Caco-2 (cell line): ENCODE measurements around the gene CEP112. TPM values are rescaled to one million over a fixed set of nuclear protein-coding genes. Genes with fewer than 3 reads are reported as not detected.

Experiments
- BruUV-seq: library from RNA; stranded (reverse); fragments of 400-500 nt; replicated peaks from 2 replicates; lab custom pipeline; 2021; lab: Mats Ljungman, UMichigan
- CTCF ChIA-PET: fragments of 300-600 bp; sonication (Branson Sonifier 250); formaldehyde crosslinking; loops from one replicate; lab custom pipeline; 2022; ENCODE audit warnings: antibody characterized with exemption; lab: Charles Lee
- POLR2A ChIA-PET: fragments of 300-600 bp; sonication (Branson Sonifier 250); formaldehyde crosslinking; loops from one replicate; lab custom pipeline; 2022; ENCODE audit warnings: antibody characterized with exemption; lab: Charles Lee
- DNase-seq, 2 experiments: peaks; one replicate each; pipeline versions ENCODE4 v3.0.0 to v3.0.0-alpha.2; 2020 to 2022
- H3K27me3 ChIP-seq: replicated peaks from 2 replicates; pipeline ENCODE4 v1.6.0; 2011; ENCODE audit warnings: low read length; ENCODE audit not compliant: control insufficient read depth, insufficient read depth
- H3K36me3 ChIP-seq: 2 replicates; pipeline ENCODE4 v1.5.1; 2011; ENCODE audit warnings: low read length; ENCODE audit not compliant: control insufficient read depth, insufficient read depth
- H3K4me1 ChIP-seq: fragments of 250-450 bp; sonication (Bioruptor Pico); 2 replicates; pipeline ENCODE4 v1.5.1; 2020; ENCODE audit warnings: mild to moderate bottlenecking
- H3K4me3 ChIP-seq: 2 replicates; pipeline ENCODE4 v1.5.1; 2011; ENCODE audit warnings: low read depth, mild to moderate bottlenecking, control low read depth, low read length
- H3K9me3 ChIP-seq: fragments of 250-450 bp; sonication (Bioruptor Pico); 2 replicates; pipeline ENCODE4 v1.5.1; 2020; ENCODE audit warnings: mild to moderate bottlenecking, moderate library complexity
- H3K27ac Mint-ChIP-seq: one replicate; pipeline ENCODE4 v1.8.0; 2022; ENCODE audit warnings: mixed read lengths; ENCODE audit not compliant: unreplicated experiment
- H3K27me3 Mint-ChIP-seq: one replicate; pipeline ENCODE4 v1.8.0; 2022; ENCODE audit warnings: mixed read lengths; ENCODE audit not compliant: insufficient read depth, unreplicated experiment
- H3K36me3 Mint-ChIP-seq: one replicate; pipeline ENCODE4 v1.8.0; 2022; ENCODE audit warnings: mild to moderate bottlenecking, mixed read lengths; ENCODE audit not compliant: insufficient read depth, unreplicated experiment
- H3K4me1 Mint-ChIP-seq: one replicate; pipeline ENCODE4 v1.8.0; 2022; ENCODE audit warnings: low read depth, mixed read lengths; ENCODE audit not compliant: unreplicated experiment
- H3K4me3 Mint-ChIP-seq: one replicate; pipeline ENCODE4 v1.8.0; 2022; ENCODE audit warnings: mild to moderate bottlenecking, moderate library complexity, mixed read lengths; ENCODE audit not compliant: unreplicated experiment
- H3K9me3 Mint-ChIP-seq: one replicate; pipeline ENCODE4 v1.8.0; 2022; ENCODE audit warnings: mixed read lengths; ENCODE audit not compliant: unreplicated experiment
- CTCF ChIP-seq, 2 experiments: fragments of 200-600 bp in 1 of 2; IDR thresholded peaks; 1 replicate in 1 of 2; 2 replicates in 1 of 2; pipeline versions ENCODE4 v1.5.1 to v1.8.0; 2011 to 2022; ENCODE audit warnings: antibody characterized with exemption in 1 of 2, control low read depth in 1 of 2, inconsistent platforms in 1 of 2, low read depth in 1 of 2, low read length in 1 of 2, mild to moderate bottlenecking in 1 of 2, moderate library complexity in 1 of 2; ENCODE audit not compliant: insufficient read depth in 1 of 2, severe bottlenecking in 1 of 2, unreplicated experiment in 1 of 2
- intact Hi-C: fragments of 100-400 bp; cut with micrococcal nuclease; formaldehyde crosslinking; loops from one replicate; pipeline ENCODE4 v1.10.0; 2022; ENCODE audit not compliant: unreplicated experiment
- total RNA-seq: library from RNA; stranded (reverse); gene quantifications from 2 replicates; pipeline ENCODE4 v1.2.3, GENCODE V29; 2022

Gene CEP112
- total RNA-seq, 1 experiment from 2014 or later, result 4.7 TPM

- H3K4me1 Mint-ChIP-seq, result peaks cover 7% of the 10 kb centered on the region
- BruUV-seq, result no TSS peak
- H3K4me1 ChIP-seq, result no peaks in the 10 kb centered on the region
- no peaks in the 10 kb centered on the region for H3K9me3 ChIP-seq
- intact Hi-C loops, result no loop called here
- H3K36me3 ChIP-seq, result no peaks in the 10 kb centered on the region
- no peak overlapping the region for H3K4me3 ChIP-seq
- no peak for DNase-seq
- ChIA-PET CTCF (no interaction called here), POLR2A (no interaction called here)
- H3K9me3 Mint-ChIP-seq, result peaks cover 10% of the 10 kb centered on the region
- H3K36me3 Mint-ChIP-seq, result no peaks in the 10 kb centered on the region
- H3K27me3 ChIP-seq, result no peaks in the 10 kb centered on the region
- H3K4me3 Mint-ChIP-seq, result no peak overlapping the region
- H3K27me3 Mint-ChIP-seq, result no peaks in the 10 kb centered on the region
- H3K27ac Mint-ChIP-seq, result no peak overlapping the region
- no peak for TF ChIP-seq CTCF (IDR thresholded peaks at IDR 0.05; ENCODE audit: insufficient read depth in 1 of 2, low read depth in 1 of 2, low read length in 1 of 2, severe bottlenecking in 1 of 2, unreplicated experiment in 1 of 2)
These were observed 437.3 kb downstream of the CEP112 start for GRCh38 chr17:65754630-65755029.

GRCh38 chr17:65754081-65754480 lies 437.9 kb downstream of the CEP112 start:
- POLR2A ChIA-PET, result no interaction called here
- Histone ChIP-seq H3K4me3 (no peak overlapping the region), H3K36me3 (no peaks in the 10 kb centered on the region), H3K27me3 (no peaks in the 10 kb centered on the region), H3K9me3 (no peaks in the 10 kb centered on the region), H3K4me1 (no peaks in the 10 kb centered on the region)
- no peaks in the 10 kb centered on the region for H3K27me3 Mint-ChIP-seq
- H3K9me3 Mint-ChIP-seq, result peaks cover 10% of the 10 kb centered on the region
- H3K4me1 Mint-ChIP-seq, result peaks cover 7% of the 10 kb centered on the region
- no peak for DNase-seq
- H3K4me3 Mint-ChIP-seq, result no peak overlapping the region
- no peaks in the 10 kb centered on the region for H3K36me3 Mint-ChIP-seq
- no TSS peak for BruUV-seq
- intact Hi-C loops, result no loop called here
- CTCF ChIA-PET, result no interaction called here
- no peak for TF ChIP-seq CTCF (IDR thresholded peaks at IDR 0.05; ENCODE audit: insufficient read depth in 1 of 2, low read depth in 1 of 2, low read length in 1 of 2, severe bottlenecking in 1 of 2, unreplicated experiment in 1 of 2)
- H3K27ac Mint-ChIP-seq, result no peak overlapping the region

- Histone ChIP-seq H3K4me1 (no peaks in the 10 kb centered on the region), H3K27me3 (no peaks in the 10 kb centered on the region), H3K9me3 (no peaks in the 10 kb centered on the region), H3K36me3 (no peaks in the 10 kb centered on the region), H3K4me3 (no peak overlapping the region)
- peaks cover 10% of the 10 kb centered on the region for H3K9me3 Mint-ChIP-seq
- H3K4me1 Mint-ChIP-seq, result peaks cover 7% of the 10 kb centered on the region
- intact Hi-C loops, result no loop called here
- no peak for TF ChIP-seq CTCF (IDR thresholded peaks at IDR 0.05; ENCODE audit: insufficient read depth in 1 of 2, low read depth in 1 of 2, low read length in 1 of 2, severe bottlenecking in 1 of 2, unreplicated experiment in 1 of 2)
- no peak overlapping the region for H3K27ac Mint-ChIP-seq
- BruUV-seq, result no TSS peak
- H3K4me3 Mint-ChIP-seq, result no peak overlapping the region
- H3K36me3 Mint-ChIP-seq, result no peaks in the 10 kb centered on the region
- no peak for DNase-seq
- no peaks in the 10 kb centered on the region for H3K27me3 Mint-ChIP-seq
- CTCF ChIA-PET, result no interaction called here
- POLR2A ChIA-PET, result no interaction called here
These were observed 438.6 kb downstream of the CEP112 start for GRCh38 chr17:65753348-65753747.
